Endothelial cell of umbilical vein (primary cell): ENCODE measurements around the gene FAM114A2. TPM values are rescaled to one million over a fixed set of nuclear protein-coding genes. Genes with fewer than 3 reads are reported as not detected.

Experiments used
- BruUV-seq: library from RNA; stranded (reverse); fragments of 400-500 nt; replicated peaks from 2 replicates; lab custom pipeline; 2021; lab: Mats Ljungman, UMichigan
- CTCF ChIA-PET: fragments of 300-600, 350-600 bp; sonication (Branson Sonifier 250); formaldehyde crosslinking; loops from one replicate; lab custom pipeline; 2021; ENCODE audit warnings: antibody characterized with exemption, inconsistent platforms; lab: Charles Lee
- POLR2A ChIA-PET: fragments of 300-600, 350-600 bp; sonication (Branson Sonifier 250); formaldehyde crosslinking; loops from one replicate; lab custom pipeline; 2021; ENCODE audit warnings: antibody characterized with exemption, inconsistent platforms; lab: Charles Lee
- DNase-seq: peaks from one replicate; pipeline ENCODE4 v3.0.0-alpha.2; 2011; ENCODE audit warnings: low read depth, low spot score
- FAIRE-seq: peaks from 2 replicates; lab custom pipeline; 2011; peaks lifted over from hg19 to GRCh38; lab: Jason Lieb, UNC
- H2AFZ ChIP-seq: 2 replicates; pipeline ENCODE4 v1.6.0; 2012; ENCODE audit warnings: low read depth, low read length, control low read depth, inconsistent platforms
- H3K27ac ChIP-seq: 2 replicates; pipeline ENCODE4 v1.5.1; 2011; ENCODE audit warnings: low read depth, mild to moderate bottlenecking, control low read depth, low read length, moderate library complexity; ENCODE audit not compliant: insufficient read depth
- H3K27me3 ChIP-seq, 2 experiments: 2 replicates each; pipeline versions ENCODE4 v1.6.0 to v1.6.1; 2011; ENCODE audit warnings: low read length in 2 of 2, mixed read lengths in 1 of 2; ENCODE audit not compliant: control insufficient read depth in 2 of 2, insufficient read depth in 2 of 2
- H3K36me3 ChIP-seq, 2 experiments: 2 replicates in 1 of 2; 3 replicates in 1 of 2; pipeline ENCODE4 v1.5.1; 2011; ENCODE audit warnings: low read length in 2 of 2, mild to moderate bottlenecking in 1 of 2, moderate library complexity in 1 of 2; ENCODE audit not compliant: control insufficient read depth in 2 of 2, insufficient read depth in 2 of 2; ENCODE audit errors: extremely low read depth in 1 of 2
- H3K4me1 ChIP-seq: 3 replicates; pipeline ENCODE4 v1.5.1; 2011; ENCODE audit warnings: mild to moderate bottlenecking, low read length; ENCODE audit not compliant: control insufficient read depth, insufficient read depth; ENCODE audit errors: extremely low read depth
- H3K4me2 ChIP-seq: 2 replicates; pipeline ENCODE4 v1.6.1; 2011; ENCODE audit warnings: low read length, control low read depth, mixed read lengths; ENCODE audit not compliant: insufficient read depth
- H3K4me3 ChIP-seq, 3 experiments: fragments of 200-600 bp in 1 of 3; sonication (generic), shearing (Covaris generic) in 1 of 3; replicated peaks in 1 of 3; 2 replicates each; pipeline ENCODE4 v1.5.1; 2011 to 2016; ENCODE audit warnings: control low read depth in 3 of 3, low read length in 3 of 3, mild to moderate bottlenecking in 2 of 3, inconsistent platforms in 1 of 3, low read depth in 1 of 3, moderate library complexity in 1 of 3; ENCODE audit not compliant: insufficient read depth in 1 of 3
- H3K79me2 ChIP-seq: 2 replicates; pipeline ENCODE4 v1.6.0; 2012; ENCODE audit warnings: low read length, inconsistent platforms; ENCODE audit not compliant: control insufficient read depth, insufficient read depth
- H3K9ac ChIP-seq: replicated peaks from 2 replicates; pipeline ENCODE3; 2011; ENCODE audit warnings: low read length, control low read depth; ENCODE audit not compliant: insufficient read depth; ENCODE audit errors: extremely low read depth
- H3K9me1 ChIP-seq: replicated peaks from 3 replicates; pipeline ENCODE4 v1.6.0; 2011; ENCODE audit warnings: mild to moderate bottlenecking, low read length; ENCODE audit not compliant: control insufficient read depth, insufficient read depth; ENCODE audit errors: extremely low read depth
- H3K9me3 ChIP-seq: replicated peaks from 2 replicates; pipeline ENCODE4 v1.5.1; 2012; ENCODE audit warnings: low read length, inconsistent platforms; ENCODE audit not compliant: control insufficient read depth, insufficient read depth
- H4K20me1 ChIP-seq: replicated peaks from 2 replicates; pipeline ENCODE3; 2011; ENCODE audit warnings: mild to moderate bottlenecking, low read length; ENCODE audit not compliant: control insufficient read depth, insufficient read depth; ENCODE audit errors: extremely low read depth
- EZH2 ChIP-seq: IDR thresholded peaks from 2 replicates; pipeline ENCODE4 v1.6.1; 2012; ENCODE audit warnings: borderline replicate concordance, low read depth, mild to moderate bottlenecking, moderate library complexity, low read length, inconsistent platforms; ENCODE audit not compliant: severe bottlenecking
- GATA2 ChIP-seq: IDR thresholded peaks from 2 replicates; pipeline ENCODE4 v1.7.0; 2011; ENCODE audit warnings: low read depth, mild to moderate bottlenecking, moderate library complexity, mixed read lengths, low read length; ENCODE audit not compliant: insufficient read length, insufficient read depth
- MYC ChIP-seq: IDR thresholded peaks from one replicate; pipeline ENCODE4 v1.6.1; 2011; ENCODE audit warnings: mild to moderate bottlenecking, low read depth, low read length
- dilution Hi-C: fragments of 300-500 bp; cut with MboI; formaldehyde crosslinking; loops from one replicate; pipeline ENCODE4 v1.15.0; 2019; ENCODE audit warnings: low sequenced_read_pairs; ENCODE audit not compliant: extremely low pct_ligation_motif_present
- intact Hi-C: fragments of 100-400 bp; cut with micrococcal nuclease; formaldehyde crosslinking; loops from one replicate; pipeline ENCODE4 v1.10.0; 2022
- polyA plus RNA-seq, 4 experiments: library from polyadenylated mRNA; depleted of rRNA in 3 of 4; stranded (reverse) in 3 of 4; unstranded in 1 of 4; fragments of >200 nt; gene quantifications; 2 replicates each; pipeline versions ENCODE4 v1.2.1 to v1.2.3, GENCODE V29; 2011 to 2012; ENCODE audit warnings: missing spikeins in 1 of 4
- total RNA-seq: library from RNA; stranded (reverse); gene quantifications from 2 replicates; pipeline ENCODE4 v1.2.3, GENCODE V29; 2021

FAM114A2 gene
- total and polyA plus RNA-seq, 2 donors (not counting 3 experiments of a cell fraction or from before 2014, with no cell fraction given) = 9.6 to 31.3 TPM

- BruUV-seq = no TSS peak
- dilution Hi-C loops (no loop called here), intact Hi-C loops (no loop called here)
- no peak for DNase-seq
- no peaks in the 10 kb centered on the region for H4K20me1 ChIP-seq
- H3K4me1 ChIP-seq = no peaks in the 10 kb centered on the region
- H3K9ac ChIP-seq = no peak overlapping the region
- H3K9me3 ChIP-seq = no peaks in the 10 kb centered on the region
- H3K4me3 ChIP-seq = no peak overlapping the region
- H3K79me2 ChIP-seq = no peaks in the 10 kb centered on the region
- no peak for FAIRE-seq
- CTCF ChIA-PET = interaction anchor here (1.1 kb wide), 1 partner anchor 461 kb away, joined by 3 read pairs; no protein-coding TSS in a partner anchor
- H2AFZ ChIP-seq = no peak overlapping the region
- no peak overlapping the region for H3K4me2 ChIP-seq
- POLR2A ChIA-PET = no interaction called here
- H3K36me3 ChIP-seq = no peaks in the 10 kb centered on the region
- no peaks in the 10 kb centered on the region for H3K27me3 ChIP-seq
- H3K9me1 ChIP-seq = no peaks in the 10 kb centered on the region
- no peak for TF ChIP-seq GATA2
- H3K27ac ChIP-seq = no peak overlapping the region
These were observed 81.5 kb downstream of the FAM114A2 start for GRCh38 chr5:153957205-153957604.

GRCh38 chr5:153953411-153953810, 85.3 kb downstream of the FAM114A2 start:
- H4K20me1 ChIP-seq = no peaks in the 10 kb centered on the region
- no peaks in the 10 kb centered on the region for H3K36me3 ChIP-seq
- H3K9ac ChIP-seq = no peak overlapping the region
- intact Hi-C loops (no loop called here), dilution Hi-C loops (no loop called here)
- H3K27ac ChIP-seq = no peak overlapping the region
- FAIRE-seq = no peak
- ChIA-PET POLR2A (no interaction called here), CTCF (interaction anchor here (2.0 kb wide), 1 partner anchor 12 kb away, joined by 6 read pairs; no protein-coding TSS in a partner anchor)
- TF ChIP-seq GATA2 (no peak), EZH2 (no peak), MYC (no peak)
- H3K9me1 ChIP-seq = no peaks in the 10 kb centered on the region
- no TSS peak for BruUV-seq
- no peaks in the 10 kb centered on the region for H3K27me3 ChIP-seq
- no peaks in the 10 kb centered on the region for H3K9me3 ChIP-seq
- no peak for DNase-seq
- H3K4me3 ChIP-seq = no peak overlapping the region
- no peak overlapping the region for H2AFZ ChIP-seq
- H3K4me2 ChIP-seq = no peak overlapping the region
- H3K79me2 ChIP-seq = no peaks in the 10 kb centered on the region
- no peaks in the 10 kb centered on the region for H3K4me1 ChIP-seq
